GM10847 (cell line): ENCODE data around the gene CYTH4.

Experiments
- POLR2A ChIP-seq: IDR thresholded peaks from 2 replicates; pipeline ENCODE4 v1.6.1; 2011; ENCODE audit not compliant: insufficient read length; ENCODE audit errors: extremely low read depth

Gene CYTH4

GRCh38 chr22:37243402-37244113 lies 38.8 kb upstream of the CYTH4 start:
- TF ChIP-seq POLR2A, result no peak

GRCh38 chr22:37244114-37244921 lies 38.0 kb upstream of the CYTH4 start, which contains the start of gene RAC2:
RAC2 (minus strand) TSS chr22:37244269; CDS start chr22:37244148, 121 bp downstream.
- TF ChIP-seq POLR2A, result peak; percentile 95

GRCh38 chr22:37244922-37245722 lies 37.2 kb upstream of the CYTH4 start:
- no peak for TF ChIP-seq POLR2A

GRCh38 chr22:37245740-37246139 lies 36.6 kb upstream of the CYTH4 start:
- TF ChIP-seq POLR2A, result no peak

GRCh38 chr22:37248251-37248650 lies 34.1 kb upstream of the CYTH4 start:
- no peak for TF ChIP-seq POLR2A

GRCh38 chr22:37249986-37250385 lies 32.3 kb upstream of the CYTH4 start:
- TF ChIP-seq POLR2A, result no peak

GRCh38 chr22:37253126-37253660 lies 29.1 kb upstream of the CYTH4 start:
- no peak for TF ChIP-seq POLR2A

GRCh38 chr22:37254209-37254866 lies 28.0 kb upstream of the CYTH4 start:
- TF ChIP-seq POLR2A, result no peak

- no peak for TF ChIP-seq POLR2A
These were observed 27.5 kb upstream of the CYTH4 start for GRCh38 chr22:37254867-37255233.

GRCh38 chr22:37255558-37256006 lies 26.7 kb upstream of the CYTH4 start:
- no peak for TF ChIP-seq POLR2A

- TF ChIP-seq POLR2A, result no peak
These were observed 26.1 kb upstream of the CYTH4 start for GRCh38 chr22:37256075-37256726.

GRCh38 chr22:37258005-37258752 lies 24.1 kb upstream of the CYTH4 start:
- no peak for TF ChIP-seq POLR2A

- no peak for TF ChIP-seq POLR2A
These were observed 23.4 kb upstream of the CYTH4 start for GRCh38 chr22:37258753-37259401.
